Colonic mucosa (tissue), 4 donors: ENCODE data around the gene TTC7B. TPM values are rescaled to one million over a fixed set of nuclear protein-coding genes. Genes with fewer than 3 reads are reported as not detected.

ENCODE experiments used
- DNase-seq: peaks from one replicate; pipeline ENCODE4 v3.0.0-alpha.2; 2020
- H3K27ac ChIP-seq: fragments of 200-600 bp; one replicate; pipeline ENCODE4 v1.8.0; 2021
- H3K27me3 ChIP-seq: fragments of 200-600 bp; one replicate; pipeline ENCODE4 v1.8.0; 2021
- H3K36me3 ChIP-seq: fragments of 200-600 bp; one replicate; pipeline ENCODE4 v1.8.0; 2021
- H3K4me1 ChIP-seq: fragments of 200-600 bp; one replicate; pipeline ENCODE4 v1.8.0; 2021; ENCODE audit warnings: mild to moderate bottlenecking
- H3K4me3 ChIP-seq: fragments of 200-600 bp; one replicate; pipeline ENCODE4 v1.8.0; 2021
- H3K9ac ChIP-seq, 2 donors: one replicate each; pipeline ENCODE4 v1.7.0; 2013; ENCODE audit warnings: control low read depth in 2 of 2, low read depth in 2 of 2, low read length in 2 of 2
- H3K9me3 ChIP-seq: fragments of 200-600 bp; one replicate; pipeline ENCODE4 v1.8.0; 2021
- intact Hi-C: fragments of 100-400 bp; cut with DNase I; formaldehyde crosslinking; loops from one replicate; pipeline ENCODE4 v1.14.1; 2022
- total RNA-seq, 2 donors: library from RNA; stranded (reverse); fragmentation: NEBNext Ultra II Directional in 1 of 2; extraction: Animal tissue kit (Norgen Biotek cat#: 25700) in 1 of 2; gene quantifications; one replicate each; pipeline ENCODE4 v1.2.1, GENCODE V29; 2021
- TF ChIP-seq, protein P1 (sequence below): fragments of 200-600 bp; IDR thresholded peaks from one replicate; pipeline ENCODE4 v1.8.0; 2022; ENCODE audit warnings: antibody characterized with exemption, mild to moderate bottlenecking
- donor health status: healthy.
- donor health status: DM: no; HTN: no; CAD: no.
- donor health status: DM: no; HTN: no; CAD: no.

TTC7B gene
- total RNA-seq, 2 donors from 2014 or later, result 3.3 to 11.8 TPM

DNA sequence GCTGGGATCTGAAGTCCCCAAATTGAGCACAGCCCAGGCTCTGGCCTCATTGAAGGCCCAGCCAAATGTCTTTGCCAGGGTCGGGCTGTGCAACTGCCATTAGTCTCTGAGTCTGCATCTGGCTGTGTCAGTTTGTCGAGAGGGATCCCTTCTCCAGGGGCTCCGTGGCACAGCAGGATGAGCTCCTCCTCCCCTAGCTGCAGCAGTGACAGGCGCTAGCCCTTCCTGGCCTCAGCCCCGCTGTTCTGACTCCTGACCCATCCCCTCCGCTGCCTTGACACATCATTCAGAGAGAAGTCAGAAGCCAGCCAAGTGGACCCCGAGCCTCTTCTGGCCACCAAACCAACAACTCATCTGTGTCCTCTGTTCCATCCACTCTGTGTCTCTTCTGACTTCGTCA is 231.1 kb downstream of the TTC7B start:
- Histone ChIP-seq H3K4me1 (no peaks in the 10 kb centered on the region), H3K27ac (no peak overlapping the region), H3K9me3 (no peaks in the 10 kb centered on the region), H3K9ac (no peak overlapping the region), H3K4me3 (no peak overlapping the region), H3K27me3 (no peaks in the 10 kb centered on the region), H3K36me3 (no peaks in the 10 kb centered on the region)
- TF ChIP-seq, protein P1, sequence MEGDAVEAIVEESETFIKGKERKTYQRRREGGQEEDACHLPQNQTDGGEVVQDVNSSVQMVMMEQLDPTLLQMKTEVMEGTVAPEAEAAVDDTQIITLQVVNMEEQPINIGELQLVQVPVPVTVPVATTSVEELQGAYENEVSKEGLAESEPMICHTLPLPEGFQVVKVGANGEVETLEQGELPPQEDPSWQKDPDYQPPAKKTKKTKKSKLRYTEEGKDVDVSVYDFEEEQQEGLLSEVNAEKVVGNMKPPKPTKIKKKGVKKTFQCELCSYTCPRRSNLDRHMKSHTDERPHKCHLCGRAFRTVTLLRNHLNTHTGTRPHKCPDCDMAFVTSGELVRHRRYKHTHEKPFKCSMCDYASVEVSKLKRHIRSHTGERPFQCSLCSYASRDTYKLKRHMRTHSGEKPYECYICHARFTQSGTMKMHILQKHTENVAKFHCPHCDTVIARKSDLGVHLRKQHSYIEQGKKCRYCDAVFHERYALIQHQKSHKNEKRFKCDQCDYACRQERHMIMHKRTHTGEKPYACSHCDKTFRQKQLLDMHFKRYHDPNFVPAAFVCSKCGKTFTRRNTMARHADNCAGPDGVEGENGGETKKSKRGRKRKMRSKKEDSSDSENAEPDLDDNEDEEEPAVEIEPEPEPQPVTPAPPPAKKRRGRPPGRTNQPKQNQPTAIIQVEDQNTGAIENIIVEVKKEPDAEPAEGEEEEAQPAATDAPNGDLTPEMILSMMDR, result no peak
- DNase-seq, result no peak
- intact Hi-C loops, result no loop called here

- intact Hi-C loops, result no loop called here
- H3K27me3 ChIP-seq, result no peaks in the 10 kb centered on the region
Observed at GRCh38 chr14:90583916-90584605, 232.2 kb downstream of the TTC7B start.

DNA sequence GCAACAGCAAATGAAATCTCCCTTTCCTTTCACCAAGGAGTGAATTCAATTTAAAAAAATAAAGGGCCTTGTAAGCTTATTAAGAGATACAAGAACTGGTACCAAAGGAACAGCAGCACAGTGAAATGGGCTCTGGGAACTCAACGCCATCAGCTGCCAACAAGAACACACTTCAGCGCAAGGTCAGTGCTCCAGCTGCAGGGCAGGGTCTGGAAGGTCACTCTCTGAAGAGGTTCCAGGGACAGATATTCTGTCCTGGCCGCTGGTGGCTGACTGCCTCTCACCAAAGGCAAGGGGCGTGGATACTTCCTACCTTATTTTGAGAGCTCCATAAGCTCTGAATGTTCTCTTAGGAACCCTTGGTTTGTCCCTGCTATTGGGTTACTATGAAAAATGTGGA is 232.8 kb downstream of the TTC7B start:
- Histone ChIP-seq H3K4me1 (no peaks in the 10 kb centered on the region), H3K9me3 (no peaks in the 10 kb centered on the region), H3K36me3 (no peaks in the 10 kb centered on the region), H3K27me3 (no peaks in the 10 kb centered on the region), H3K9ac (no peak overlapping the region), H3K27ac (no peak overlapping the region), H3K4me3 (no peak overlapping the region)
- no peak for DNase-seq
- intact Hi-C loops, result no loop called here
- TF ChIP-seq, protein P1, result no peak

More at GRCh38 chr14:90583916-90584605, 232.2 kb downstream of the TTC7B start:
- Histone ChIP-seq H3K9me3 (no peaks in the 10 kb centered on the region), H3K4me1 (no peaks in the 10 kb centered on the region), H3K27ac (no peak overlapping the region), H3K4me3 (no peak overlapping the region), H3K9ac (no peak overlapping the region), H3K36me3 (no peaks in the 10 kb centered on the region)
- TF ChIP-seq, protein P1, result no peak
- DNase-seq, result no peak

DNA sequence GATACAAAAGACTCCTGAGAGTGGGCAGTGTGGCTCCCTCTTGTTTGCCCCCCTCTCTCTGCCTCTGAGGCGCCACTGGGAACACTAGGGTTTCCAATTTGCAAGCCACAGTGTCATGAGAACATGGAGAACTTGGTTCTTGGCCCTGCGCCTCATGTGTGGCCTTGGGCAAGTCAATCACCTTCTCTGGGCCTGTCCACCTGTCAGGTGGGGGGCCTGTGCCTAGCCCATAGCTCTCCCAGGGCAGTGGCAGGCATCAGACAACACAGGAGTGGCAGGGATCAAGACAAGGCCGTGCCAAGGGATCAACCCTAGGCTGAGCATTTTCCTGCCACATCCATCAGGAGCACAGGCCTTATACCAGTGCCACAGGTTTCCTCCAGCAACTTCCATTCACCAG is 234.1 kb downstream of the TTC7B start:
- TF ChIP-seq, protein P1, result no peak
- Histone ChIP-seq H3K4me3 (no peak overlapping the region), H3K27ac (no peak overlapping the region), H3K4me1 (no peaks in the 10 kb centered on the region), H3K9ac (no peak overlapping the region), H3K27me3 (no peaks in the 10 kb centered on the region), H3K9me3 (no peaks in the 10 kb centered on the region), H3K36me3 (no peaks in the 10 kb centered on the region)
- intact Hi-C loops, result no loop called here
- no peak for DNase-seq

GRCh38 chr14:90581745-90582144 is 234.5 kb downstream of the TTC7B start:
- no peak for DNase-seq
- Histone ChIP-seq H3K4me3 (no peak overlapping the region), H3K36me3 (no peaks in the 10 kb centered on the region), H3K9ac (no peak overlapping the region), H3K27me3 (no peaks in the 10 kb centered on the region), H3K4me1 (no peaks in the 10 kb centered on the region), H3K9me3 (no peaks in the 10 kb centered on the region), H3K27ac (no peak overlapping the region)
- intact Hi-C loops, result no loop called here
- TF ChIP-seq, protein P1, result no peak
